Measurements from ENCODE around the gene CCDC177.

Gene CCDC177

GRCh38 chr14:69528930-69529329 lies 45.7 kb downstream of the CCDC177 start:
- DNase-seq (ENCODE audit: low read depth) = no peak

DNA sequence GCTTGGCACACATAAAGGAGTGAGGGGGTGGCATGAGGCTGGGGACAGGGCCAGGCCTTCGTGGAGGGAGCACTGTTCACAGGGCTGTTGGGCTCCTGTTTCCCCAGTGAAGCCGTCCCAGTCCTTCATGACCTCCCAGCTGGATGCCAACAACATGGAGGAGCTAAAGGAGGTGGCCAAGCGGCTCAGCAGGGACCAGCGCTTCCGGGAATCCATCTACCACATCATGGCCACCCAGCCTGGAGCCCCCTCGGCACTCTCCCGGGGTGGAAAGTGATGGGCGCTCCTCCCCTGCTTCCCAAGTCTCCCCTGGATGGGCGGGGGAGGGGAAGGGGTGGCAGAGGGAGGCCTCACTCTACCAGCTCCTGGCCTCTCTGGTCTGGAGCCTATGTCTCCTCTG lies 46.5 kb downstream of the CCDC177 start:
- DNase-seq (ENCODE audit: low read depth) = no peak

- no peak for DNase-seq (ENCODE audit: low read depth)
Measured at GRCh38 chr14:69527635-69528034, 47.0 kb downstream of the CCDC177 start.

GRCh38 chr14:69525896-69526295 lies 48.8 kb downstream of the CCDC177 start:
- DNase-seq (ENCODE audit: low read depth) = no peak

- DNase-seq (ENCODE audit: low read depth) = no peak
Measured at GRCh38 chr14:69522026-69522425, 52.6 kb downstream of the CCDC177 start.

All from stimulated activated CD8-positive, alpha-beta memory T cell treated with anti-CD3 and anti-CD28 coated beads, Interleukin-4, amount 100 ng/mL, for 24 hours (primary cell).